GM18498 (cell line): Measurements from ENCODE around the gene FRMPD2.
"Not testable (repeated sequence)": the region's sequence is repeated elsewhere in the genome, so short reads cannot be mapped to it uniquely, and the experiment has no call there.

Source experiments
- ATAC-seq: cut with Tn5 transposase; IDR thresholded peaks from one replicate; pipeline ENCODE4 v1.9.1; 2021; ENCODE audit warnings: mild to moderate bottlenecking, moderate library complexity; ENCODE audit not compliant: unreplicated experiment

FRMPD2 gene

DNA sequence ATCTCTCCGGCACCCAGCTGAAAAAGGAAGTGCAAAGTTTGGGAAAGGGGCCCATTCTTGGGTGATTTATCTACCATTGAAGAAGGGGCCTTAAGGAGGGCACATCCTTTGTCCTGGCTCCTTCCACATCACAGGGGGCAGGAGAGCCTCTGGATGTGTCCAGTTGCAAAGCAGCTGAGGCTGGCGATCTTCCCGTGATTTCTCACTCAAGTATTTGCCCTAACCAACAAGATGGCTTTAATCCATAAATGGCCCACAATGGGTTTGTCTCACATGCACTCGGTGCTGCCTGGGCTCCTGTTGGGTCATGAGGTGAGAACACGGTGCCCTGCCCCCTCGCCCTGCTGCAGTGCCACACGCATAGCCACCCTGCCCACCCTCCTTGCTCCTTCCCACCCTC, 14.2 kb upstream of the FRMPD2 start:
- no peak for ATAC-seq

DNA sequence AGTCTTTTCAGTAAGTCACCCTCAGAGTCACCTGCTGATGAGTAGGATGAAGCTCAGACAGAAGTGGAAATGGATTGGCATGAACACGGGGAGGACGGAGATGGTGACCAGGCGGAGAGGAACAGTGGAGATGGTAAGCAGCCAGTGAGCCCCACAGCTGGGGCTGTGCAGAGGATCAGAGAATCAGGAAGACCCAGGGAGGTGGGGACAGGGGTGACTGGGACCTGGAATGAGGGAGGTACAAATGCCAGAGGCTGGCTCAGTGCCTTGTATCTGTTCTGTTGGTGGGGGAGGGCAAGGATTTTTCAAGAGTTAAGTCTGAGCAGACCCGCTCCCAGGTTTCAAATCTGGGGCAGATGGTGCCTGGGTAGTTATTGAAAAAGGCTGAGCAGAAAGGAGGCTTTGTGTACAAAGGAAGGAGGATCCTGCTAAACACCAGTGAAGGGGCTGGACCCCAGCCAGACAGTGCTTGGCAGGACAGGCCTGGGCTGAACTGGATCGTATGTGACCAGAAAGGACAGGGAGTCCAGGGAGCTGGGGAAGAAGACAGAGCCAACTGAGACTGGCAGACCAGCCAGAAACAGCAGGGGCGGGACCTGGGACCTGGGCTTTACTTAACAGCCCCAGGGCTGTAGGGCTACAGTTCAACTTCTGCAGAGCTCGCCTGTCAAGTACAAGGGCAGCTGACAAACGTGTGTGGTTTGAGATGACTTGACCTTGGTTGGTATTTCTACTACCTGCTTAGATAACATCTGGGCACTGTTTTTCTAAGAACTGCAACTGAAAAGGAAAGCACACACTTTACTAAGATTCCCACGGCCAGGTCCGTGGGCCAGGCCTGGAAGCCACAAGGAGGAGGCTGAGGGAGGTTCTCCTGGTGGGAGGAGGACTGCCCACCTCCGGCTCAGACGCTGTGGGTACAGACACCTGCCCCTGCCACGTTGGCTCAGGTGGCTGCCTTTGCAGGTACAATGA, 13.2 kb upstream of the FRMPD2 start:
- ATAC-seq, result peak; percentile 63

DNA sequence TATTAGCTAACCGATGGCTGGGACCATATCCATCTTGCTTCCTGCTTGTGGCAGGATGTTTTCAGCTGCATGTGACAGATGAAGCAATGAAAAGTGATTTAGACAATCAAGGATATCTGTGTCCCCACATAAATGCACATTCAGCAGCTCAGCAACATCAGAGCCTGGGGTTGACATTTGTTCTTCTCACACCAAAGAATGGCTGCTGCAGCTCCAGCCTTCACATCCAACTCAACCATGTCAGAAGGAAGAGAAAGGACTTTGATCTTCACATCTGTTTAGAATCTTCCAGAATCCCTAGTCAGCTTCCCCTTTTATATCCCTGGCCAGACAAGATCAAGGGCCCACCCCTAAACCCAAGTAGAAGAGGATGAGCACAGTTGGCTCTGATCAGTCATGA, 11.9 kb upstream of the FRMPD2 start:
- no peak for ATAC-seq

DNA sequence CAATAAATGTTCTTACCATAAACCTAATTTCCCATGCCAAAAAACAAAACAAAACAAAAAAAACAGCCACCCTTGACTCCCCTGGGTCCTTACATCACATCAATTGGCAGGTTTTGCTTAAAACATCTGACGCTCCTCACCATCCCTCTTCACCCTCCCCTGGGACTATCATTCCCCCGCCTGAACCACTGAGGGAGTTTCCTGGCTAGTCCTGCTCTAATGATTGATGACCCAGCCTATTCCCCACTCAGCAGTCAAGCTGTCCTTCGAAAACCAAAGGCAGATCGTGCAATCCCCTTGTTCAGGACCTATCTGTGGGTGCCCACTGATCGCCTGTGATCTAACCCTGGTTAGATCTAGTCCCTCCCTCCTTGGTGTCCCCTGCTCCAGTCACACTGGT, 11.2 kb upstream of the FRMPD2 start:
- ATAC-seq, result no peak

DNA sequence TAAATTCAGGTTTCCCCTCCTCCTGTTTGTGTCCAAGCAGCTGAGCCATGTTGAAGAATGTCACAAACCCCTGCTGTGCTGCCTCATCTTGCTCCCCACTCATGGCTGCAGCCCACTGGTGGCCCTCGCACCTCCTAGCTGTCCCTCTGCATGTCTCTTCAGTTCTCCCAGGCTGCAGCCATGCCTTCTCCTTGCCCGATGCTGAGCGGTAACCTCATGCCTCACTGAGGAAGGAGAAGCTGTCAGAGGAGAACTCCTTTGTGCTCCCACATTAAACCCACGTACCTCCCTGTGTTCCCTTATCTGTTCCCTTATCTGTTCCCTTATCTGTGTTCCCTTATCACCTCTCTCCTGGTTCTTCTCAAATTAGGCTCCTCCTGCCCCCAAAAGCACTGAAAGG, 10.3 kb upstream of the FRMPD2 start:
- ATAC-seq, result no peak

DNA sequence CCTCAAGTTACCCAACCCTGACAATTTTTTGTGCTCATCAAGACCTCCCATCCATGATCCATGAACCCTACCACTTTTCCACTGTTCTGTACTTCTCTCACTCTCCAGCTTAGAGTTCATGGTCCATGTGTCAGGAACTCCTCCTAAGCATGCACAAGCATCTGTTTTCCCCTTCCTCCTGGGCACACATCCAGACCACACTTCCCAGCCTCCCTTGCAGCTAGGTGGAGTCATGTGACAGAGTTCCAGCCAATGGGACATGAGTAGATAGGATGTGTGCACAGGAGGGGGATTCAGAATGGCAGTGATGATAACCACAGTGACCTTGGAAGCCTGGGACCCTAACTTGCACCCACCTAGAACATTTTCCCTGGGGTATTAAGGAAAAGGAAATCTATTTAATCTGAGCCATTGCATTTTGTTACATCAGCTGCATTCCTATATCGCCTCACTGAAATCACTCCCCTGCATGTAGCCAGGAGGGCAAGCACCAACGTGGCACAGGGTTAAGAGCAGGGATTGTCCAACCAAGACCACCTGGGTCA, 9.6 kb upstream of the FRMPD2 start:
- ATAC-seq, result no peak

DNA sequence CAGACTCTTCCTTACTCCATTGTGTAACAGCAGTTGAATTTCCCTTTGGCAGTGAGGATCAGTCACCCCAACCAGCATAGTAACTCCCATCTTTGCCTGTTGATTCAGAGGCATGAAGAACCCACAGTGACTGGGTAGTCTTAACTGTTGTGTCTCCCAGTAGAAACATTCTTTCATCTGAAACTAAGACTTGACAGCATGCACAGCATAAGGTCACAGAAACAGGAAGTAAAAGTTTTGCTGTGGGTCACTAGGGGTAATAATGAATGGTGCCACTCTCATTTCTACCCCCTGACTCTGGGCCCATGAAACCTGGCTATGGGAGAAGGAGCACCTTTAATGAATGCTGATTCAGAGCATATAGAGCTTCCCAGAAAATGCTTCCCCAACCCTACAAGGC, 8.3 kb upstream of the FRMPD2 start:
- ATAC-seq, result peak; percentile 78

DNA sequence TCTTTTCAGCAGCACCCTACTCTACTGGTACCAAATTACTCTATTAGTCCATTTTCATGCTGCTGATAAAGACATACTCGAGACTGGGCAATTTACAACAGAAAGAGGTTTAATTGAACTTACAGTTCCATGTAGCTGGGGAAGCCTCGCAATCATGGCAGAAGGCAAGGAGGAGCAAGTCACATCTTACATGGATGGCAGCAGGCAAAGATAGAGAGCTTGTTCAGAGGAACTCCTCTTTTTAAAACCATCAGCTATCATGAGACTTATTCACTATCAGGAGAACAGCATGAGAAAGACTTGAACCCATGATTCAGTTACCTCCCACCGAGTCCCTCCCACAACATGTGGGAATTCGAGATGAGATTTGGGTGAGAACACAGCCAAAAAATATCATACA, 7.2 kb upstream of the FRMPD2 start:
- not testable (repeated sequence) for ATAC-seq

DNA sequence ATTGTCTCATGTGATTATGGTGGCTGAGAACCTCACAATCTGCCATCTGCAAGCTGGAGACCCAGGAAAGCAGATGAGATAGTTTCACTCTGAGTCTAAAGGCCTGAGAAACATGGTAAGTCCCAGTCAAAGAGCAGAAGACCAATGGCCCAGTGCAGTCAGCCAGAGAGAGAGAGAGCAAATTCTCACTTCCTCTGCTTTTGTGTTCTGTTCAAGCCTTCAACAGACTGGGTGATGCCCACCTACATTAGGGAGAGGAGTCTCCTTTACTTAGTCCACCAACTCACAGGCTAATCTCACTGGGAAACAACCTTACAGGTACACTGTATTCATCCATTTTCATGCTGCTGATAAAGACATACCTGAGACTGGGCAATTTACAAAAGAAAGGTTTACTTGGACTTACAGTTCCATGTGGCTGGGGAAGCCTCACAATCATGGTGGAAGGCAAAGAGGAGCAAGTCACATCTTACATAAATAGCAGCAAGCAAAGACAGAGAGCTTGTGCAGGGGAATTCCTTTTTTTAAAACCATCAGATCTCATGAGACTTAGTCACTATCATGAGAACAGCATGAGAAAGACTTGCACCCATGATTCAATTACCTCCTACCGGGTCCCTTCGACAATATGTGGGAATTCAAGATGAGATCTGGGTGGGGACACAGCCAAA, 4.7 kb upstream of the FRMPD2 start:
- peak; percentile 83 for ATAC-seq

DNA sequence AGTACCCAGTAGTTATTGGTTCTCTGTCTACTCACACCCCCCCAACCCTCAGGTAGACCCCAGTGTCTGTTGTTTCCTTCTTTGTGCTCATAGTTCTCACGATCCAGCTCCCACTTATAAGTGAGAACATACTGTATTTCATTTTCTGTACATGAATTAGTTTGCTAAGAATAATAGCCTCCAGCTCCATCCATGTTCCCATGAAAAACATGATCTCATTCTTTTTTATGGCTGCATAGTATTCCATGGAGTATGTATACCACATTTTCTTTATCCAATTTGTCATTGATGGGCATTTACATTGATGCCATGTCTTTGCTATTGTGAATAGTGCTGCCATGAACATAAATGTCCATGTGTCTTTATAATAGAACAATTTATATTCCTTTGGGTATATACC, 2.6 kb upstream of the FRMPD2 start:
- ATAC-seq, result no peak

DNA sequence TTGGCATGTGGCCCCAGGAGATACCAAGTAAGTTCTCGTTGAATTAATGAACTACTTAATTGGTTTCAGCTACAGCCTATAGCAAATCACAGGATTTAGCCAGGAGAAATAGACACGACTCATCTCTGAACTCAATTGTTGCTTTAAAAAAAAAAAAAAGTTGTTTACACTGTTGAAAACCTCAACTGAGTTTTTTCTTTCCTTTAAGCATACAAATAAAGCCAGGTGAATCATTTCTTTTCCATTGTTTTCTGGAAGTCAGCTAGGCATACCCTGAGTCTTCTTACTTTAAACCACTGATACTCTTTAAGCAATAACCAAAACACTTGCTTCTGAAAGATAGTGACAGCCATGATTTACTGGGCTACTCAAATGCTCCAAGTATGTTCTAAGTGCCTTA, 755 bp downstream of the FRMPD2 start:
- no peak for ATAC-seq

DNA sequence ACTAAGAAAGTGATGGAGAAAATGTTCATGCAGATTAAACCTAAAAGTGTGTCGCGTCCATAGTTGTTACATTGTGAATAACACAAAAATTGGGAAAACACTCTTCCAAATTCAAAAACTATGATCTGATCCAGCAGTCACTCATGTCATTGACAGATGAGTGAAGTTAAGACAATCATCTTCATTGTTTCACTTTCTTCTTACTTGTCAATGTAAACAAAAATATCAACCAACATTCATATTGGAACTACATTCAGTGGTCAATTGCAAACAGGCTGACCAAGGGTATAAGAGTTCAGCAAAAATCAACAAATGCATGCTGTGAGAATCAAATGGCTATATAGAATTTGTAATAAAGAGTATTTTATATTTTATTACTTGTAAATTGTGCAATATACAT, 1.8 kb downstream of the FRMPD2 start:
- ATAC-seq, result no peak

DNA sequence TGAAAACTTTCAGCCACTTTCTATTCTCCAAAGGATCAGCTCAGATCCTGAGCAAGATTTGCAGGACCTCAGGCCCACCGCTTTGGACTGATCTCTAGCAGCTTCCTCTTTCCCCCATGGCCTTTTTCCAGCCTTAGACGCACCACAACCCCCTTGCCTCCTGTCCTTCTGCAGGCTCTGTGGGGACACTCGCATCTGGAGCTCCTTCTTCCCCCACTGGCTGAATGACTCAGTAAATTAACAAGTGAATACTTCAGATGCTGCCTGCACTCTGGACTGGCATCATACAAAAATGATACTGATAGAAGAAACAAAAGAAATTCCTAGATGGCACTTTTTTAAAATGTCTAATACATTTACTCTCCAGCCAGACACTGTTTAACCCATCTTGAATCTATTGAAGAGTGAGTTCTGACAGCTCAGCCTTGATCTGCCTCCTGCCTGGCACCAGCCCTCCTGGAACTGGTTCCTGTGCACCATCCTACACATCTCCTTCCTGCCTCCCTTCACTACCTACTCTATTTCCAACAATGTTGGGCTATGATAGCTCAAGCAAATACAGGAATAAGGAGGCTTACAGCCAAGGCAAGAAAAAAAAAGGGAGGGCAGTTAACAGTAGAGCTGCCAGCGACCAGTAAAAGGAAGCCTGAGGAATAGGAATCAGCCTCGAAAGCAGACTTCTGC, 3.3 kb downstream of the FRMPD2 start:
- ATAC-seq, result no peak

DNA sequence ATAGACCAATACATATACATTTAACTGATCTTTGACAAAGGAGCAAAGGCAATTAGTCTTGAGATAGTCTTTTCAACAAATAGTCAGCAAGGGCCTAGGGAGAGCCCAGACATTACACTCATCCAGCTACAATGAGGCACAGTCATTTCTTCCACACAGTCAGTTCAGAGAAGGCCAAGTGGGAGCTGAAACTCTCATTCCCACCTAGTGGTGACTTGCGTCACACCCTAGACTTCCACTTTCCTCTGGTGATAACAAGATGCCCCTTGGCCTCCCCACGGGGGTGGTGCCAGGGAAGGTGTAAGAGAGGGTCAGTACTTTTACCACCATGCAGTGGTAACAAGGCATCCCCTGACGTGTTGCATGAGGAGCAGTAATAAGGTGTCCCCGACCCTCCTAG, 8.0 kb downstream of the FRMPD2 start:
- ATAC-seq, result no peak

DNA sequence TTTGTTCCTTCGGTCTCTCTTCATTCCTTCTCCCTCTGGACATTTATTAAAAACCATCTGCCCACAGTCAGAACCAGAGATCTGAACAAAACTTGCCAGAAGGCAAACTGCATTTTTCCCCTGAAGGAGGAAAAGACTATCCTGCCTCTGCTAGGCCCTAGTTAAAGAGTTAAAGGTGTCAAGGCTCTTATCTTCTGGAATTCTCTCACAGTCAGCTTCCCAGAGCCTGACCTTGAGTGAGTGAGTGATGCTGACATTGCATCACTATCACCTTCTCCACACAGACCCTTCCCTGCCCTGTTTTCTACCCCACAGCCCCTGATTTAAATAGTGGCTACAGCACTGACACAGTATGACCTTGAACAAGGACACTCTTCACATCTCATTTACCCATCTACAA, 16.4 kb downstream of the FRMPD2 start:
- no peak for ATAC-seq

DNA sequence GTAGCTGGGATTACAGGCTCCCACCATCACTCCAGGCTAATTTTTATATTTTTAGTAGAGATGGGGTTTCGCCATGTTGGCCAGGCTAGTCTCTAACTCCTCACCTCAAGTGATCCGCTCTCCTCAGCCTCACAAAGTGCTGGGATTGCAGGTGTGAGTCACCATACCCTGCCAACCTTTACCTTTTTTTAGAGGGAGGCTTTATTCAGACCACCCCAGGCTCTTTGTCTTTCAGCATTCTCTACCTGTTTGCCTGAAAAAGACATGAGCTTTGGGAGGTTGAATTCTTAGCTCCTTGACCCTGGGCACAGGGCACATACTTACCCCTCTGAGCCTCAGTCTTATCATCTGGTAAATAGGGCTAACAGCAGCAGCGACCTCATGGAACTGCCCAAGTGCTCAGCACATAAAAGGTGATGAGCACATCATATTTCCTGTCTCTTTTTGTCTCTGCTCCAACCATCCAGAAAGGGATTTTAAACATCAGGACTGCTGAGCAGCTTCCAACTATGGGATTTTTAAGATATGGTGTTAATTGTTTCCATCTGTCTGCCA, 17.0 kb downstream of the FRMPD2 start:
- no peak for ATAC-seq

DNA sequence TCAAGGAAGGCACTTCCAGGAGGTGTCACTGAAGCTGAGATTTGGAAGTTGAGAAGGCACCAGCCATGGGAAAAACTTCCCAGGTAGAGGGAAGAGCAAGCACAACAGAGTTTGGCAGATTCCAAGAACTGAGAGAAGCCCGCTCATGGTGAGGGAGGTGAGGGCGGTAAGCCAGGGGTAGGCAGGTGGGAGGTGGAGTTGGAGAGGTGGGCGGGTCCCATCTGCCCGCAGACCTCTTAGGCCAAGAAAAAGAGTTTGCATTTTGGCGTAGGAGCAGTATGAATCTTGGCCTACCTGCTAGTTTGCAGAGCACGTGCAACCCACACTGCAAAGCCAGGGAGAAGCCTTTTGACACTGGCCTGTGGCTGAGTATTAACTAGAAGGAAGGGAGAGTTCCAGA, 18.8 kb downstream of the FRMPD2 start:
- ATAC-seq, result no peak

DNA sequence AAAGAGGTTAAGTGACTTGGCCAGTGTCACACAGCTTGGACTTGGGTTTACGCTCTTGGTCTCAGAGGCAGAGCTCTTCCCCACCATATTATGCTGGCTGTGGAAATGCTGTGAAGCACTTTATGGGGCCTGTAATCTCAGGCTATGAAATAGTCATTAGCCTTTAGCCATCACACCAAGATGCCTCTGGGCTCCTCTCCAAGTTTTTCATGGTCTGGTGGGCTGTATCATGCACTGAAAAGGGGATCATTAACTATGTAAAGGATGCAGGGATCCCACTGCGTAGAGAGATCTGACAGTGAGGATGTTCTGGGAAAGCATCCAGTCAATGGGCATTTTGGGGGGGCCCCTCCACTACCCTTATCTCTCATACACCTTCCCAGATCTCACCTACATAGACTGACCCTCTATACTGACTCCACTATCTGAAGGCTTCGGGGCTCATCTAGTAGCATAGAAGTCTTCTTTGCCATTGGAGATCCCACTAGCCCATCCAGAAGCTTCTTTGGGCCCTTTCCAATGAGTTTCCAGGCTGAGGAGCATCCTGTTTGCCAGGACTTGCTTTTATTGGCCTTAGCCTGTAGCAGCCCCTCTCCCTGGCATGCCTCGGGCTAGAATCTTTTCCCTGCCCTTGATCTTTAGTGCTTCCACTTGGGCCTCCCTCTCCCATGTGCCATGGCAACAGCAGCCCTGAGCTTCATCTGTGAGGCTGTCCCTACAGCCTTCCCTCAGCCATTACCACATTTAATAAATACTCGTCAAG, 19.6 kb downstream of the FRMPD2 start:
- ATAC-seq, result no peak

DNA sequence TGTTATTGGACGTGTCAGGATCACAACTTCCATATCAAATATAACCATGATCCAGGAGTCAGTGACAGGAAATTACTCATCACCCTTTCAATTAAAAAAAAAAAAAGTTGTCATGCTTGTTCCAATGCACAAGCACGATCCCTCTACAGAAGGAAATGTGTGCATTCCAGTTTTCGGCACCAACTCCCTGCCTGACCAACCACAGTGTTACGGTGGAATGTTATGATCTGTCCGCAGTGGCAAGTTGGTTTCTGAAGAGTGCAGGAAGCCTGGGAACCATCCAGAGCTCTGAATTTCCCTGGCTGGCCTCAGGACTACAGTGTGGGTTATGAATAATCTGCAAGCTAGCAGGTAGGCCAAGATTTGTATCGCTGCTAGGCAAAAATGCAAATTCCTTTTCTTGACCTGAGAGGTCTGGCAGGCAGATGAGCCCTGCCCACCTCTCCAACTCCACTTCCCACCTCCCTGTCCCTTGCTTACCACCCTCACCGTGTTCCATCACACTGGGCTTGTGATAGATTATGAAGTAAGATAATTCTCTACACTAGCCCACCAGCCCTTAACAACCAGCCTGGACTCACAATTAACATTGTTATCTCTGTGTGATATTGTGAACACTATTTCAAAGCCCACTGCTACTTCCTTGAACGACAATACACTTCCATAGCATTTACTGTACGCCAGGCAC, 20.4 kb downstream of the FRMPD2 start:
- ATAC-seq, result no peak

DNA sequence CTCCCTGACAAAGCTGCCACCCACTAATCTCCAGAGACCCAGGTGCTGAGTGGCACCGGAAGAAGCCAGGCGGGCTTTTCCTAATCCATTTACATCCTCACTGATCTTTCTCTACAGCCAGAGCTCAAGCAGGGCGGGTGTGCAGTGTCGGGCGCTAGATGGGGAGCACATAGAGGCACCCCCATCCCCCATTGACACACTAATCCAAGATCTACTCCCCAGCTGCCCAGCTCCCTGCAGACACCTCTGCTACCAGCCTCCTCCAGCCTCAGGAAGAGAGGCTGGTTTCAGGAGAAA, 22.2 kb downstream of the FRMPD2 start:
- no peak for ATAC-seq
